ENCODE results near the gene NGRN.
A peak's percentile ranks its signal among the peaks of the same experiment; 100 is the strongest.

The NGRN gene

DNA sequence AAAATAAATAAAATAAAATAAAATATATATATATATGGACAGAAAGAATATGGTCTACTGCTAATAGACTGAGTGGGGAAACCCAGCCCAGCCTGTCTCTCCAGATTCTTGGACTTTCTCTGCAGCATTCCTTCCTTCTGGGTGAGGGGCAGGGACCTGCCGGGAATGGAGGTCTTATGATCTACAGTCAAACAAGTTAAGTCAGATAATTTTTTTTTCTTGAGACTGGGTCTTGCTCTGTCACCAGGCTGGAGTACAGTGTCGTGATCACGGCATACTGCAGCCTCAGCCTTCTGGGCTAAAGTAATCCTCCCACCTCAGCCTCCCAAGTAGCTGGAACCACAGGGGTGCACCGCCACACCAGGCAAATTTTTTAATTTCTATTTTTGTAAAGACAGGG is 53.1 kb downstream of the NGRN start:
- no peak for DNase-seq (ENCODE audit: low spot score)

DNA sequence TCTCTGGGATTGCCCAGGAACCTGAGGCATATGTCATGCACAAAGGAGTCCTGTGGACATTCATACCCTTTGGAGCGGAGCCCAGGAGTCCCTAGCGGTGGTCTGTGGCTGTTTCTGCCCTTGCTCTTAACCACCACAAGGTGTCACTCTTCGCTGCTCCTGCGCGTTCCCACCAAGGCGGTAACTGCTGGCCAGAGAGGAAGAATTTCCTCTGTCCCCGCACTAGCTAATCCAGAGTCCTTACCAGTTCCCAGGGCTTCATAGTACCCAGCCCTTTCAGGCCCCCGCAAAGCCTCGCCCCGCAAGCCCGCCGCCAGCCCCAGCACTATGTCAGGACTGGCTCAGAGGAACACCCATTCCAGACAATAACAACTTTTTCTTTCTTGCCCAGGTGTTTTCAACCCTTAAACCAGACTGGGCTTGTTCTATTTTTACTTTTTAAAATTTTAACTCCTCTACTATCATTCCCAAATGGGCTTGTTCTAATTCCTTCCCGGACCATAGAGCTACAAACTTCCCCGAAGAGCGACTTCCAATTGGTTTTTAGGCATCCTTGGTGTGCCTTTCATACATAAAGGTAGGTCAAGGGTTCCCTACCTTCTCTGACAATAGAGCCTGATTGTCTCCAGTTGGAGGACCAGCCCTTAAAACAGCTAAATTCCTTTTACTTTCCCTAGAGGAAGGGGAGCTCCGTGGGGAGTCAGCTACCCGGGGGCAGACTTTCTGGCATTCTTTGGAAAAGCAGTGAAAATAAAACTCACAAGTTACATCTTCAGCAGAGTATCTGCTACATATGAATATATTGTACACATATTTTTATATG is 54.8 kb downstream of the NGRN start:
- DNase-seq (ENCODE audit: low spot score), result peak; percentile 82

DNA sequence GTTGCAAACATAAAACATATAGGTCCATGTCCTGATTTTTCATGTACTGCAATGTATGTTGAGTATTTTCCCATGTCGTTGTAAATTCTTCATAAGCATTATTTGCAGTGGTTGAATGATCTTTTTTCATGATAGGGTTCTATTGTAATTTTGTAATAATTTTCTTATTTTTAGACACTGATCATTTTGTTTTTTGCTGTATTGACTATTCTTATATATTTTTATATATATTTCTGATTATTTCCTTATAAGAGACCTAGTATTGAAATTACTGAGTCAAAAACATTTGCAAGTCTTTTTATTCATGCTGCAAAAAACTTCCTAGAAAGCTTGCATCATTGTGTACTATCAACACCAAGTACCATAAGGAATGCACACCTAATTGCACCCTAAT is 55.4 kb downstream of the NGRN start:
- no peak for DNase-seq (ENCODE audit: low spot score)

Data from germinal center (tissue), 1 donor.